ENCODE results near the gene SORBS2.
A peak's percentile ranks its signal among the peaks of the same experiment; 100 is the strongest.

Gene SORBS2

GRCh38 chr4:185570727-185571126 is 241.3 kb downstream of the SORBS2 start:
- Histone ChIP-seq H2AFZ (no peak overlapping the region), H3K4me3 (ENCODE audit: low read depth, low read length) (no peak overlapping the region), H3K4me1 (peaks cover 4% of the 10 kb centered on the region), H3K79me2 (no peaks in the 10 kb centered on the region), H3K4me2 (ENCODE audit: low read length) (no peak overlapping the region), H3K9ac (no peak overlapping the region), H3K27ac (no peak overlapping the region), H3K27me3 (ENCODE audit: control insufficient read depth, insufficient read depth, low read length) (no peaks in the 10 kb centered on the region), H3K36me3 (ENCODE audit: control insufficient read depth, insufficient read depth, low read length) (no peaks in the 10 kb centered on the region), H3K9me3 (ENCODE audit: control insufficient read depth, low read length) (no peaks in the 10 kb centered on the region)
- TF ChIP-seq, protein P1, sequence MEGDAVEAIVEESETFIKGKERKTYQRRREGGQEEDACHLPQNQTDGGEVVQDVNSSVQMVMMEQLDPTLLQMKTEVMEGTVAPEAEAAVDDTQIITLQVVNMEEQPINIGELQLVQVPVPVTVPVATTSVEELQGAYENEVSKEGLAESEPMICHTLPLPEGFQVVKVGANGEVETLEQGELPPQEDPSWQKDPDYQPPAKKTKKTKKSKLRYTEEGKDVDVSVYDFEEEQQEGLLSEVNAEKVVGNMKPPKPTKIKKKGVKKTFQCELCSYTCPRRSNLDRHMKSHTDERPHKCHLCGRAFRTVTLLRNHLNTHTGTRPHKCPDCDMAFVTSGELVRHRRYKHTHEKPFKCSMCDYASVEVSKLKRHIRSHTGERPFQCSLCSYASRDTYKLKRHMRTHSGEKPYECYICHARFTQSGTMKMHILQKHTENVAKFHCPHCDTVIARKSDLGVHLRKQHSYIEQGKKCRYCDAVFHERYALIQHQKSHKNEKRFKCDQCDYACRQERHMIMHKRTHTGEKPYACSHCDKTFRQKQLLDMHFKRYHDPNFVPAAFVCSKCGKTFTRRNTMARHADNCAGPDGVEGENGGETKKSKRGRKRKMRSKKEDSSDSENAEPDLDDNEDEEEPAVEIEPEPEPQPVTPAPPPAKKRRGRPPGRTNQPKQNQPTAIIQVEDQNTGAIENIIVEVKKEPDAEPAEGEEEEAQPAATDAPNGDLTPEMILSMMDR (IDR thresholded peaks at IDR 0.05): no peak

DNA sequence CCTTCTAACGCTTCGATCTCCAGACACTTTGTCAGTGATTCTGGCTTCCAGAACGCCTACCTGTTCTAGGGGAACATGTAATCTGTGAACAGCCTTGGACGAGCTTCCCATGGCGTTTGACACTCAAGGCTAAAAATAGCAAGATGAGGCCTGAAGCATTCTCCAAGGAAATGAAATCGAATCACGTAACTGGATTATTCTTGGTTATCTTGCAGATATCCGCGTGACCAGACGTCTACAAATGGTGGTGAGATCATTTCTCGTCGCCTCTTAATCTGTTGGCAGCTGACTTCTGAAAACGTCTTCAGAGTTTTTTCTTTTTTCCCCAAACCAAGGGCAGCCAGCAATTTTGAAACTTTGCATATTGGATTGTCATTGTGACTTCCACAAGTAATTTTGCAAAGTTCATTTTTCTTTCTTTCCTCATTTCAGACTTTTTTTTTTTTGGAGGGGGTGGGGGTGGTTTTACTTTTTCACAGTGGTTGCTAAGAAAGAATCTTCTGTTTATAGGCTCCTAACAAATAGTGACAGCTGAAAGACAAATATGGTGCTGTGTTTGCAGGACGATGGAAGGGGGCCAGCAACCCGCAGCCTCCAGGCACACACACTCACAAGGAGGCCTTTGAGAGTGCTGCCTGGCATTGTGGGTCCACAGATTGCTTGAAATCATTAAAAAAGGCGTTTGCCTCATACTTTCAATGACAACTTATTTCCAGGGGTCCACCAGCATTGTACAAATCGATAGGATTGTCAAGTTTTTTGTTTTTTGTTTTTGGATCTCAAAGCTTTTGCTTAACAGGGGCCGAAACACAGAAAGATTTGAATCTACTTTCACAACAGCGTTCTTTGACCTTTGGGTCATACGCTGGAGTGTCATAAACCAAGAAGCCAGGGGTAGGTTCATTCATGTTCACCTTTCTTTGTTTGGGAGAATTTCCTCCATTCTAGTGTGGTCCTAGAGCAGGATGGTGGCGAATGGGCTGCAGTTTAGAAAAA is 244.3 kb downstream of the SORBS2 start:
- Histone ChIP-seq H3K4me1 (no peaks in the 10 kb centered on the region), H3K9me3 (ENCODE audit: control insufficient read depth, low read length) (no peaks in the 10 kb centered on the region), H3K4me3 (ENCODE audit: low read depth, low read length) (no peak overlapping the region), H3K27ac (peak overlapping the region; percentile 59), H3K79me2 (no peaks in the 10 kb centered on the region), H3K9ac (no peak overlapping the region), H3K4me2 (ENCODE audit: low read length) (no peak overlapping the region), H3K27me3 (ENCODE audit: control insufficient read depth, insufficient read depth, low read length) (no peaks in the 10 kb centered on the region), H2AFZ (no peak overlapping the region), H3K36me3 (ENCODE audit: control insufficient read depth, insufficient read depth, low read length) (no peaks in the 10 kb centered on the region)
- TF ChIP-seq, protein P1 (IDR thresholded peaks at IDR 0.05): no peak

- H3K9me3 ChIP-seq (ENCODE audit: control insufficient read depth, low read length): no peaks in the 10 kb centered on the region
- H3K4me3 ChIP-seq (ENCODE audit: low read depth, low read length): no peak overlapping the region
- no peaks in the 10 kb centered on the region for H3K36me3 ChIP-seq (ENCODE audit: control insufficient read depth, insufficient read depth, low read length)
- no peak overlapping the region for H2AFZ ChIP-seq
- H3K4me2 ChIP-seq (ENCODE audit: low read length): no peak overlapping the region
- no peak overlapping the region for H3K9ac ChIP-seq
- H3K27ac ChIP-seq: peak overlapping the region; percentile 59
- TF ChIP-seq, protein P1 (IDR thresholded peaks at IDR 0.05): no peak
- no peaks in the 10 kb centered on the region for H3K4me1 ChIP-seq
- H3K79me2 ChIP-seq: no peaks in the 10 kb centered on the region
- H3K27me3 ChIP-seq (ENCODE audit: control insufficient read depth, insufficient read depth, low read length): no peaks in the 10 kb centered on the region
Measured at GRCh38 chr4:185566972-185567371, 245.0 kb downstream of the SORBS2 start.

GRCh38 chr4:185566425-185566824 is 245.6 kb downstream of the SORBS2 start:
- Histone ChIP-seq H3K9me3 (ENCODE audit: control insufficient read depth, low read length) (no peaks in the 10 kb centered on the region), H3K9ac (no peak overlapping the region), H3K27ac (peak overlapping the region; percentile 59), H3K4me1 (no peaks in the 10 kb centered on the region), H2AFZ (peak overlapping the region; percentile 38), H3K36me3 (ENCODE audit: control insufficient read depth, insufficient read depth, low read length) (no peaks in the 10 kb centered on the region), H3K4me3 (ENCODE audit: low read depth, low read length) (no peak overlapping the region), H3K27me3 (ENCODE audit: control insufficient read depth, insufficient read depth, low read length) (no peaks in the 10 kb centered on the region), H3K79me2 (no peaks in the 10 kb centered on the region), H3K4me2 (ENCODE audit: low read length) (no peak overlapping the region)
- TF ChIP-seq, protein P1 (IDR thresholded peaks at IDR 0.05): no peak
